WERI-Rb-1 (cell line): ENCODE results near the gene BTBD19.
"Not testable (repeated sequence)": the region's sequence is repeated elsewhere in the genome, so short reads cannot be mapped to it uniquely, and the experiment has no call there.

Experiments
- DNase-seq: peaks from one replicate; pipeline ENCODE4 v3.0.0-alpha.2; 2020
- H3K27ac ChIP-seq: fragments of 250-450 bp; sonication (Bioruptor Pico); 2 replicates; pipeline ENCODE4 v1.5.1; 2020; ENCODE audit warnings: mild to moderate bottlenecking, moderate library complexity
- H3K27me3 ChIP-seq: fragments of 250-450 bp; sonication (Bioruptor Pico); 2 replicates; pipeline ENCODE4 v1.5.1; 2021; ENCODE audit warnings: mild to moderate bottlenecking, low read depth, moderate library complexity; ENCODE audit not compliant: insufficient read depth, severe bottlenecking
- H3K36me3 ChIP-seq: fragments of 250-450 bp; sonication (Bioruptor Pico); 2 replicates; pipeline ENCODE4 v1.5.1; 2020; ENCODE audit warnings: mild to moderate bottlenecking, moderate library complexity
- H3K4me3 ChIP-seq: 2 replicates; pipeline ENCODE4 v1.5.1; 2011; ENCODE audit warnings: low read depth, mild to moderate bottlenecking, control low read depth, low read length
- H3K9me3 ChIP-seq: fragments of 250-450 bp; sonication (Bioruptor Pico); 2 replicates; pipeline ENCODE4 v1.5.1; 2021; ENCODE audit warnings: mild to moderate bottlenecking, moderate library complexity; ENCODE audit not compliant: severe bottlenecking
- TF ChIP-seq, protein P1 (sequence below): IDR thresholded peaks from 2 replicates; pipeline ENCODE4 v1.5.1; 2011; ENCODE audit warnings: low read depth, mild to moderate bottlenecking, control low read depth, inconsistent platforms, low read length

The BTBD19 gene

GRCh38 chr1:44811234-44811633, 2.9 kb downstream of the BTBD19 start:
- no peak for DNase-seq
- Histone ChIP-seq H3K36me3 (peaks cover 13% of the 10 kb centered on the region; the same call in 1 of the 2 replicates), H3K27me3 (no peaks in the 10 kb centered on the region), H3K4me3 (no peak overlapping the region), H3K27ac (no peak overlapping the region), H3K9me3 (no peaks in the 10 kb centered on the region)
- TF ChIP-seq, protein P1, sequence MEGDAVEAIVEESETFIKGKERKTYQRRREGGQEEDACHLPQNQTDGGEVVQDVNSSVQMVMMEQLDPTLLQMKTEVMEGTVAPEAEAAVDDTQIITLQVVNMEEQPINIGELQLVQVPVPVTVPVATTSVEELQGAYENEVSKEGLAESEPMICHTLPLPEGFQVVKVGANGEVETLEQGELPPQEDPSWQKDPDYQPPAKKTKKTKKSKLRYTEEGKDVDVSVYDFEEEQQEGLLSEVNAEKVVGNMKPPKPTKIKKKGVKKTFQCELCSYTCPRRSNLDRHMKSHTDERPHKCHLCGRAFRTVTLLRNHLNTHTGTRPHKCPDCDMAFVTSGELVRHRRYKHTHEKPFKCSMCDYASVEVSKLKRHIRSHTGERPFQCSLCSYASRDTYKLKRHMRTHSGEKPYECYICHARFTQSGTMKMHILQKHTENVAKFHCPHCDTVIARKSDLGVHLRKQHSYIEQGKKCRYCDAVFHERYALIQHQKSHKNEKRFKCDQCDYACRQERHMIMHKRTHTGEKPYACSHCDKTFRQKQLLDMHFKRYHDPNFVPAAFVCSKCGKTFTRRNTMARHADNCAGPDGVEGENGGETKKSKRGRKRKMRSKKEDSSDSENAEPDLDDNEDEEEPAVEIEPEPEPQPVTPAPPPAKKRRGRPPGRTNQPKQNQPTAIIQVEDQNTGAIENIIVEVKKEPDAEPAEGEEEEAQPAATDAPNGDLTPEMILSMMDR, result no peak

- H3K27ac ChIP-seq, result no peak overlapping the region
Observed at GRCh38 chr1:44812822-44813543, 4.7 kb downstream of the BTBD19 start.

GRCh38 chr1:44815926-44816325, 7.6 kb downstream of the BTBD19 start:
- not testable (repeated sequence) for H3K27me3 ChIP-seq, DNase-seq, H3K27ac ChIP-seq, H3K4me3 ChIP-seq, H3K9me3 ChIP-seq, H3K36me3 ChIP-seq

More at GRCh38 chr1:44812822-44813543, 4.7 kb downstream of the BTBD19 start:
- TF ChIP-seq, protein P1, result no peak
- H3K36me3 ChIP-seq, result peaks cover 3% of the 10 kb centered on the region; the same call in 1 of the 2 replicates
- H3K27me3 ChIP-seq, result no peaks in the 10 kb centered on the region
- H3K4me3 ChIP-seq, result no peak overlapping the region
- DNase-seq, result no peak
- no peaks in the 10 kb centered on the region for H3K9me3 ChIP-seq

GRCh38 chr1:44817307-44817706, 9.0 kb downstream of the BTBD19 start:
- Histone ChIP-seq H3K4me3 (no peak overlapping the region), H3K36me3 (no peaks in the 10 kb centered on the region), H3K9me3 (no peaks in the 10 kb centered on the region), H3K27me3 (no peaks in the 10 kb centered on the region), H3K27ac (no peak overlapping the region)
- TF ChIP-seq, protein P1, result no peak
- DNase-seq, result no peak

DNA sequence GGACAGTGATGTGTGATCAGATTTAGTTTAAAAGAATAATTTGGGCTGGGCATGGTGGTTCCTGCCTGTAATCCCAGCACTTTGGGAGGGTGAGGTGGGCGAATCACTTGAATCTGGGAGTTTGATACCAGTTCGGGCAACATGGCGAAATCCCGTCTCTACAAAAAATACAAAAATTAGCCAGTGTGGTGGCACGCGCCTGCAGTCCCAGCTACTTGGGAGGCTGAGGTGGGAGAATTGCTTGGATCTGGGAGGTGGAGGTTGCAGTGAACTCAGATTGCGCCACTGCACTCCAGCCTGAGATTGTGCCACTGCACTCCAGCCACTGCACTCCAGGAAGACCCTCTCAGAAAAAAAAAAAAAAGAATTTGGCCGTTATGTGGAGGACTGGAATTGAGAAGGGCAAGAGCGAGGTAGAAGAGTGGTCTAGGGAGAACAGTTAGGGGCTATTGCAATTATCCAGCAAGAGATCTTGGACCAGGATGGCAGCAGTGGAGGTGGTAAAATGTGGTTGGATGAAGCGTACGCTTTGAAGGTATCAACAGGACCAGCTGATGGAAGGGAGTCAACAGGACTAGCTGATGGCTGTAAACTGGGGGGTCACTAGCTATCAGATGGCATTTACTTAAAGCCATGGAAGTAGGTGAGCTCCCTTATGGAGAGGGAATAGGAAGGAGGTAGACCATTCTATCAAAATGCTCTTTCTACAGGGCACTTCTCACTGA, 9.6 kb downstream of the BTBD19 start:
- Histone ChIP-seq H3K36me3 (no peaks in the 10 kb centered on the region), H3K9me3 (no peaks in the 10 kb centered on the region), H3K27ac (no peak overlapping the region), H3K27me3 (no peaks in the 10 kb centered on the region), H3K4me3 (no peak overlapping the region)
- no peak for DNase-seq
- TF ChIP-seq, protein P1, result no peak

DNA sequence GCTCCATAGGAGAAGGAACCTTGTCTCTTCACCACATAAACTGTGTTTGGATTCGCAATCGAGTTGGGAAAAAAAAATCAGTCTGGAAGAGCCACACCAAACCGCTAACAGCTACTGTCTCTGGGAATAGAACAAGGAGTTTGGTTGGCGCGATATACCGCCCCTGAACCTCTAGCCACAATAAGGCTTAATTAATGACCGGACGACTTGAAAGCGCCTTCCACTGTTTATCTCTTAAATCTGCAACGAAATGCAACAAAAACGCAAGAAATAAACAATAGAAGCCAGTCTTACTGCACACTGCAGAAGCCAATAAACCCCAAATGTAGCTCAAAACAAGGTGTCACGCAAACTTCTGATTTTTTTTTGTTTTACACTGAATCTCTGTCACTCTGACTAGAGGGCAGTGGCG, 10.9 kb downstream of the BTBD19 start:
- no peak for DNase-seq
- H3K27ac ChIP-seq, result no peak overlapping the region

More for the DNA sequence above, 10.9 kb downstream of the BTBD19 start:
- no peaks in the 10 kb centered on the region for H3K9me3 ChIP-seq
- no peak overlapping the region for H3K4me3 ChIP-seq
- H3K27me3 ChIP-seq, result no peaks in the 10 kb centered on the region
- TF ChIP-seq, protein P1, result no peak
- no peaks in the 10 kb centered on the region for H3K36me3 ChIP-seq
